ENCODE results near the gene DRD5.

The DRD5 gene

GRCh38 chr4:9826551-9826950, 45.1 kb downstream of the DRD5 start:
- no peak for TF ChIP-seq ZBTB7A (IDR thresholded peaks at IDR 0.05; ENCODE audit: low read depth)
- TF ChIP-seq EGR1 (IDR thresholded peaks at IDR 0.05), result no peak
- no peak for TF ChIP-seq CEBPB (IDR thresholded peaks at IDR 0.05)
- no peak for TF ChIP-seq FOXM1 (IDR thresholded peaks at IDR 0.05; ENCODE audit: borderline replicate concordance, low read depth)
- no peak for TF ChIP-seq TCF12 (IDR thresholded peaks at IDR 0.05; ENCODE audit: low read depth)
- TF ChIP-seq REST (IDR thresholded peaks at IDR 0.05; ENCODE audit: low read depth), result no peak
- TF ChIP-seq YY1 (IDR thresholded peaks at IDR 0.05; ENCODE audit: low read depth), result no peak
- TF ChIP-seq CREB1 (IDR thresholded peaks at IDR 0.05; ENCODE audit: low read depth), result no peak
- TF ChIP-seq EP300 (IDR thresholded peaks at IDR 0.05; ENCODE audit: borderline replicate concordance), result no peak
- no peak for TF ChIP-seq TAF1 (IDR thresholded peaks at IDR 0.05; ENCODE audit: low read depth)
- TF ChIP-seq USF1 (IDR thresholded peaks at IDR 0.05), result no peak
- TF ChIP-seq NFIC (IDR thresholded peaks at IDR 0.05), result no peak
- no peak for TF ChIP-seq TEAD4 (IDR thresholded peaks at IDR 0.05)
- TF ChIP-seq MAX (IDR thresholded peaks at IDR 0.05), result no peak
- no peak for TF ChIP-seq RAD21 (IDR thresholded peaks at IDR 0.05; ENCODE audit: low read depth)

GRCh38 chr4:9832640-9833039, 51.2 kb downstream of the DRD5 start:
- TF ChIP-seq CEBPB (IDR thresholded peaks at IDR 0.05) (no peak), TCF12 (IDR thresholded peaks at IDR 0.05; ENCODE audit: low read depth) (no peak), RAD21 (IDR thresholded peaks at IDR 0.05; ENCODE audit: low read depth) (no peak), USF1 (IDR thresholded peaks at IDR 0.05) (no peak), MAX (IDR thresholded peaks at IDR 0.05) (no peak), EGR1 (IDR thresholded peaks at IDR 0.05) (no peak)

- TF ChIP-seq NFIC (IDR thresholded peaks at IDR 0.05) (no peak), CREB1 (IDR thresholded peaks at IDR 0.05; ENCODE audit: low read depth) (no peak), EP300 (IDR thresholded peaks at IDR 0.05; ENCODE audit: borderline replicate concordance) (no peak), TAF1 (IDR thresholded peaks at IDR 0.05; ENCODE audit: low read depth) (no peak), ZBTB7A (IDR thresholded peaks at IDR 0.05; ENCODE audit: low read depth) (no peak), CEBPB (IDR thresholded peaks at IDR 0.05) (no peak), TEAD4 (IDR thresholded peaks at IDR 0.05) (no peak), TCF12 (IDR thresholded peaks at IDR 0.05; ENCODE audit: low read depth) (no peak), YY1 (IDR thresholded peaks at IDR 0.05; ENCODE audit: low read depth) (no peak), USF1 (IDR thresholded peaks at IDR 0.05) (no peak), MAX (IDR thresholded peaks at IDR 0.05) (no peak), EGR1 (IDR thresholded peaks at IDR 0.05) (no peak), RAD21 (IDR thresholded peaks at IDR 0.05; ENCODE audit: low read depth) (no peak)
Observed at GRCh38 chr4:9833421-9833820, 52.0 kb downstream of the DRD5 start.

Data from Ishikawa (cell line).